Activated T-cell treated with anti-CD3 and anti-CD28 coated beads for 1 hour (primary cell): ENCODE measurements around the gene NPAS1.
"Not testable (repeated sequence)": the region's sequence is repeated elsewhere in the genome, so short reads cannot be mapped to it uniquely, and the experiment has no call there.

Source experiments
- DNase-seq: peaks from one replicate; pipeline ENCODE4 v3.0.0-alpha.2; 2020; ENCODE audit warnings: low read depth

The NPAS1 gene

GRCh38 chr19:47047763-47048405, 28.2 kb downstream of the NPAS1 start:
- DNase-seq, result peak; percentile 37

GRCh38 chr19:47049307-47049700, 29.7 kb downstream of the NPAS1 start:
- no peak for DNase-seq

- DNase-seq, result not testable (repeated sequence)
Measured at GRCh38 chr19:47050562-47050961, 30.9 kb downstream of the NPAS1 start.

- DNase-seq, result no peak
Measured at GRCh38 chr19:47056411-47056810, 36.8 kb downstream of the NPAS1 start.

GRCh38 chr19:47057328-47057727, 37.7 kb downstream of the NPAS1 start:
- DNase-seq, result no peak

GRCh38 chr19:47058621-47059022, 39.0 kb downstream of the NPAS1 start:
- DNase-seq, result no peak

- DNase-seq, result no peak
Measured at GRCh38 chr19:47063874-47064273, 44.2 kb downstream of the NPAS1 start.

- no peak for DNase-seq
Measured at GRCh38 chr19:47065242-47065641, 45.6 kb downstream of the NPAS1 start.

GRCh38 chr19:47066376-47067214, 47.0 kb downstream of the NPAS1 start:
- no peak for DNase-seq

GRCh38 chr19:47067215-47067847, 47.7 kb downstream of the NPAS1 start:
- no peak for DNase-seq

GRCh38 chr19:47068246-47068645, 48.6 kb downstream of the NPAS1 start:
- no peak for DNase-seq

- DNase-seq, result no peak
Measured at GRCh38 chr19:47068876-47069406, 49.3 kb downstream of the NPAS1 start.

GRCh38 chr19:47069795-47070194, 50.2 kb downstream of the NPAS1 start:
- no peak for DNase-seq

GRCh38 chr19:47070756-47071155, 51.1 kb downstream of the NPAS1 start:
- DNase-seq, result no peak

GRCh38 chr19:47071731-47072130, 52.1 kb downstream of the NPAS1 start:
- DNase-seq, result no peak

- DNase-seq, result no peak
Measured at GRCh38 chr19:47072323-47072722, 52.7 kb downstream of the NPAS1 start.

GRCh38 chr19:47073574-47073973, 53.9 kb downstream of the NPAS1 start:
- DNase-seq, result no peak

- DNase-seq, result no peak
Measured at GRCh38 chr19:47074621-47075020, 55.0 kb downstream of the NPAS1 start.

- DNase-seq, result no peak
Measured at GRCh38 chr19:47075179-47075810, 55.7 kb downstream of the NPAS1 start.

GRCh38 chr19:47075941-47076340, 56.3 kb downstream of the NPAS1 start:
- no peak for DNase-seq

- not testable (repeated sequence) for DNase-seq
Measured at GRCh38 chr19:47078351-47078750, 58.7 kb downstream of the NPAS1 start.

GRCh38 chr19:47081095-47081494, 61.5 kb downstream of the NPAS1 start:
- no peak for DNase-seq
